Measurements from ENCODE around the gene CIB4. TPM values are rescaled to one million over a fixed set of nuclear protein-coding genes. Genes with fewer than 3 reads are reported as not detected.

Gene CIB4
- total and polyA plus RNA-seq, 2 donors (not counting 1 experiment from before 2014, with no cell fraction given): not detected

DNA sequence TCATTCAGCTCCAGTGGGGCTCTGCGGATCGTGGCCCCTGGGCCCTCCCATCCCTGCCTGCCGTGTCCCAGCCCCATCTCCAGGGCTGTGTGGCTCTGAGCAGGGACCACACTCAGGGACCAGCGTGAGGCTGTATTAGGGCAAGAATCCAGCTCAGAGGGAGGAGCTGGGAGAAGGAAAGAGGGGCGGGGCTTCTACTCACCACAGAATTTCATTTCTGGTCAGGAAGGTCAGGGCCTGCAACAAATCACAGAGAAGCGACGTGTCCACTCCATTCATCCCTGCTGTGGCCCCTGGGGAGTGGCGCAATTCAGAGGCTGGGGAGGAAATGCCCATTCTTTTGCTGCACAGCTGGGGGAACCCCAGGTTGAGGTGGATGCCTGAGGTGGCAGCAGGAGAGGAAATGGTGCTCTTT, 828 bp downstream of the CIB4 start:
- DNase-seq (no peak), ATAC-seq (ENCODE audit: low read depth) (no peak)
- no peak overlapping the region for H3K27ac Mint-ChIP-seq
- no peaks in the 10 kb centered on the region for H4K20me1 ChIP-seq (ENCODE audit: control insufficient read depth, insufficient read depth, low read length, poor library complexity, severe bottlenecking)
- H2AFZ ChIP-seq (ENCODE audit: insufficient read depth, low read depth, low read length, poor library complexity, severe bottlenecking): no peak overlapping the region
- no peaks in the 10 kb centered on the region for H3K79me2 ChIP-seq (ENCODE audit: control insufficient read depth, insufficient read depth, low read length)
- no peaks in the 10 kb centered on the region for H3K9me3 Mint-ChIP-seq (ENCODE audit: insufficient read depth)
- H3K4me2 ChIP-seq (replicated peaks; ENCODE audit: low read depth, low read length, poor library complexity, severe bottlenecking): no peak overlapping the region
- H3K27ac ChIP-seq (ENCODE audit: low read length in 2 of 2): no peak overlapping the region
- H3K4me3 ChIP-seq (ENCODE audit: control extremely low read depth in 1 of 5, extremely low read depth in 1 of 5, insufficient read depth in 1 of 5, low read depth in 2 of 5, low read length in 4 of 5): no peak overlapping the region
- H3K36me3 ChIP-seq (replicated peaks in 1 of 2; ENCODE audit: control extremely low read depth in 1 of 2, control insufficient read depth in 1 of 2, extremely low read depth in 1 of 2, insufficient read depth in 2 of 2, low read length in 1 of 2): no peaks in the 10 kb centered on the region
- no peaks in the 10 kb centered on the region for H3K4me1 Mint-ChIP-seq
- ChIA-PET POLR2A (no interaction called here), CTCF (interaction anchor here (0.6 kb wide), 1 partner anchor 16 kb away, joined by 4 read pairs; no protein-coding TSS in a partner anchor)
- no peak overlapping the region for H3K4me3 Mint-ChIP-seq
- 34% methylated on average over 4 of the region's 8 CpGs for WGBS (ENCODE audit: insufficient coverage)
- peaks cover 39% of the 10 kb centered on the region for H3K27me3 Mint-ChIP-seq
- H3K4me1 ChIP-seq (ENCODE audit: control insufficient read depth in 2 of 2, insufficient read depth in 2 of 2, low read length in 2 of 2): no peaks in the 10 kb centered on the region
- no peak for TF ChIP-seq EZH2 (IDR thresholded peaks at IDR 0.05; ENCODE audit: borderline replicate concordance, insufficient read depth, low read depth, low read length, poor library complexity, severe bottlenecking)
- no peak for TF ChIP-seq CTCF (IDR thresholded peaks at IDR 0.05)
- H3K9ac ChIP-seq (ENCODE audit: low read length): no peak overlapping the region
- intact Hi-C loops (cut with micrococcal nuclease): no loop called here
- H3K9me3 ChIP-seq (ENCODE audit: control extremely low read depth in 1 of 3, control insufficient read depth in 2 of 3, insufficient read depth in 1 of 3, low read length in 2 of 3): no peaks in the 10 kb centered on the region
- H3K27me3 ChIP-seq (replicated peaks in 1 of 4; ENCODE audit: control extremely low read depth in 1 of 4, control insufficient read depth in 3 of 4, insufficient read depth in 4 of 4, low read length in 3 of 4): peaks cover 0 to 8% (median 0%) of the 10 kb centered on the region in 4 experiments

DNA sequence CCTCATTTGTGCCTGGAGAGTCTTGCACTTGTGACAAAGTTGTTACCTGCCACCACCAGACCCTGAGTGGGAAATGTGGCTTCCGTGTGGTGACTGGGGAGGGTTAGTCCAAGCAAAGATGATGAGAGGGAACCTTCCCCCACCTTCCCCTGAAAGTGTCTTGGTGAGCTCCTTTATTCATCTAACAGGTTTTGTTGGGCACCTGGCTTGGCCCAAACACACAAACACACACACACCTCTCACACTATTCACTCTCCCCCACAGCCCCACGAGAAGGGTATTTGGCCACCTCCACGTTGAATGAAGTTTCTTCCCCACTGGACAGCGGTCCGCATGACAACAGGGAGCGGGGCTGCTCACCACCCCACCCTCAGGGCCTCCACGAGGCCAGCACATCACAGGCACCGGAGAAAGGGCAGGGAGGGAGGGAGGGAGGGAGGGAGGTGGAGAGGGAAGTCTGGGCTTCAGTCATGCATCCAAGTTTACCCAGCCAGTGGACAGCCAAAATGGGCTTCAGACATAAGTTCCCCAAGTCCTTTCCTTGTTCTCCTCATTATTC, 1.4 kb downstream of the CIB4 start:
- Histone ChIP-seq H3K36me3 (replicated peaks in 1 of 2; ENCODE audit: control extremely low read depth in 1 of 2, control insufficient read depth in 1 of 2, extremely low read depth in 1 of 2, insufficient read depth in 2 of 2, low read length in 1 of 2) (no peaks in the 10 kb centered on the region), H3K4me2 (replicated peaks; ENCODE audit: low read depth, low read length, poor library complexity, severe bottlenecking) (no peak overlapping the region), H3K4me3 (ENCODE audit: control extremely low read depth in 1 of 5, extremely low read depth in 1 of 5, insufficient read depth in 1 of 5, low read depth in 2 of 5, low read length in 4 of 5) (no peak overlapping the region), H3K27ac (ENCODE audit: low read length in 2 of 2) (no peak overlapping the region), H3K79me2 (ENCODE audit: control insufficient read depth, insufficient read depth, low read length) (no peaks in the 10 kb centered on the region), H3K9ac (ENCODE audit: low read length) (no peak overlapping the region), H4K20me1 (ENCODE audit: control insufficient read depth, insufficient read depth, low read length, poor library complexity, severe bottlenecking) (no peaks in the 10 kb centered on the region), H2AFZ (ENCODE audit: insufficient read depth, low read depth, low read length, poor library complexity, severe bottlenecking) (no peak overlapping the region), H3K4me1 (ENCODE audit: control insufficient read depth in 2 of 2, insufficient read depth in 2 of 2, low read length in 2 of 2) (no peaks in the 10 kb centered on the region), H3K9me3 (ENCODE audit: control extremely low read depth in 1 of 3, control insufficient read depth in 2 of 3, insufficient read depth in 1 of 3, low read length in 2 of 3) (no peaks in the 10 kb centered on the region), H3K27me3 (replicated peaks in 1 of 4; ENCODE audit: control extremely low read depth in 1 of 4, control insufficient read depth in 3 of 4, insufficient read depth in 4 of 4, low read length in 3 of 4) (peaks cover 0 to 8% (median 0%) of the 10 kb centered on the region in 4 experiments)
- TF ChIP-seq CTCF (IDR thresholded peaks at IDR 0.05): no peak
- TF ChIP-seq EZH2 (IDR thresholded peaks at IDR 0.05; ENCODE audit: borderline replicate concordance, insufficient read depth, low read depth, low read length, poor library complexity, severe bottlenecking): no peak
- 83% methylated on average over 2 of the region's 8 CpGs for WGBS (ENCODE audit: insufficient coverage)
- intact Hi-C loops (cut with micrococcal nuclease): no loop called here
- ATAC-seq (ENCODE audit: low read depth): no peak
- Mint-ChIP-seq H3K9me3 (ENCODE audit: insufficient read depth) (no peaks in the 10 kb centered on the region), H3K27ac (no peak overlapping the region), H3K4me1 (no peaks in the 10 kb centered on the region), H3K27me3 (peaks cover 34% of the 10 kb centered on the region), H3K4me3 (no peak overlapping the region)
- no peak for DNase-seq
- POLR2A ChIA-PET: no interaction called here
- CTCF ChIA-PET: no interaction called here

All from B cell (primary cell).